Colon (tissue), 2 donors: ENCODE data around the gene TNFRSF9.
"Not testable (repeated sequence)": the region's sequence is repeated elsewhere in the genome, so short reads cannot be mapped to it uniquely, and the experiment has no call there.

Source experiments
- FAIRE-seq: peaks from 2 replicates; lab custom pipeline; 2012; peaks lifted over from hg19 to GRCh38; lab: Jason Lieb, UNC
- donor health status: control.
- donor health status: control.

TNFRSF9 gene

GRCh38 chr1:7960867-7961215 is 20.2 kb upstream of the TNFRSF9 start:
- no peak for FAIRE-seq

GRCh38 chr1:7960165-7960564 is 19.5 kb upstream of the TNFRSF9 start:
- no peak for FAIRE-seq

- FAIRE-seq = no peak
Measured at GRCh38 chr1:7956218-7957032, 15.8 kb upstream of the TNFRSF9 start.

- no peak for FAIRE-seq
Measured at GRCh38 chr1:7954683-7955082, 14.0 kb upstream of the TNFRSF9 start.

GRCh38 chr1:7953850-7954609 is 13.4 kb upstream of the TNFRSF9 start:
- no peak for FAIRE-seq

GRCh38 chr1:7952791-7953190 is 12.2 kb upstream of the TNFRSF9 start:
- FAIRE-seq = not testable (repeated sequence)

GRCh38 chr1:7948960-7949359 is 8.3 kb upstream of the TNFRSF9 start:
- no peak for FAIRE-seq

GRCh38 chr1:7943251-7943650 is 2.6 kb upstream of the TNFRSF9 start:
- FAIRE-seq = no peak

GRCh38 chr1:7942214-7942921 is 1.7 kb upstream of the TNFRSF9 start:
- no peak for FAIRE-seq

- FAIRE-seq = no peak
Measured at GRCh38 chr1:7941437-7941793, 776 bp upstream of the TNFRSF9 start.

- no peak for FAIRE-seq
Measured at GRCh38 chr1:7940034-7940433, 605 bp downstream of the TNFRSF9 start.

- FAIRE-seq = no peak
Measured at GRCh38 chr1:7938070-7938469, 2.6 kb downstream of the TNFRSF9 start.

- no peak for FAIRE-seq
Measured at GRCh38 chr1:7932524-7933138, 8.0 kb downstream of the TNFRSF9 start.

GRCh38 chr1:7931446-7931812 is 9.2 kb downstream of the TNFRSF9 start:
- FAIRE-seq = no peak

GRCh38 chr1:7930645-7931445 is 9.8 kb downstream of the TNFRSF9 start:
- no peak for FAIRE-seq

- no peak for FAIRE-seq
Measured at GRCh38 chr1:7929637-7930036, 11.0 kb downstream of the TNFRSF9 start.

GRCh38 chr1:7928247-7928646 is 12.4 kb downstream of the TNFRSF9 start:
- FAIRE-seq = no peak

GRCh38 chr1:7927061-7927460 is 13.6 kb downstream of the TNFRSF9 start:
- FAIRE-seq = not testable (repeated sequence)

GRCh38 chr1:7922301-7922700 is 18.3 kb downstream of the TNFRSF9 start:
- no peak for FAIRE-seq

GRCh38 chr1:7921796-7922195 is 18.8 kb downstream of the TNFRSF9 start:
- FAIRE-seq = no peak

- no peak for FAIRE-seq
Measured at GRCh38 chr1:7919880-7920279, 20.8 kb downstream of the TNFRSF9 start.

GRCh38 chr1:7917971-7918370 is 22.7 kb downstream of the TNFRSF9 start:
- not testable (repeated sequence) for FAIRE-seq
